ENCODE data around the gene HOXA10. TPM values are rescaled to one million over a fixed set of nuclear protein-coding genes. Genes with fewer than 3 reads are reported as not detected.

The HOXA10 gene
- total RNA-seq, 1 experiment from 2014 or later = not detected

DNA sequence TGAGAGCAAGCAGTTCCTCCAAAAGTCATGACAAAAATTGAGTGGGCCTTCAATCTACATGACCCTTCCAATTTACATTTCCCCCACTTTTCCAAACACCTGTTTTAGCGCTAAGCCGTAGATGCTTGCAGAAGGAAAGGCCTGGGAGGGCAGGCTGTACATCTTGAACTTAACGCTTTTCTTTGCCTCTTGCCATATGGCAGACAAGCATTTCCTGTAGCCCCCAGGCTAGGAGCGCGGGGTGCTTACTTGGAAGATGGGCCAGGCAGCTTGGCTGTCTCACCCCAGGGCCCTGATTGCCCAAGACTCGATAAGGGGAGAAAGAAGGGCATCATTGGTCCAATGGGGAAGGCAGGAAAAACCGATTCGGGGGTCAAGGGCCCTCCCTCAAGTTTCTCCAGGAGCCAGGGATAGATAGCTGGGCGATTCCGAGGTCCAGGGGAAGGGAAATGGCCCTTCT, 1.8 kb downstream of the HOXA10 start:
- Histone ChIP-seq H3K27me3 (ENCODE audit: control insufficient read depth, insufficient read depth, low read length) (peaks cover 100% of the 10 kb centered on the region), H3K36me3 (replicated peaks; ENCODE audit: control insufficient read depth, insufficient read depth, low read length) (no peaks in the 10 kb centered on the region), H3K4me3 (ENCODE audit: insufficient read depth, low read depth, low read length) (no peak overlapping the region)
- no peak for DNase-seq

DNA sequence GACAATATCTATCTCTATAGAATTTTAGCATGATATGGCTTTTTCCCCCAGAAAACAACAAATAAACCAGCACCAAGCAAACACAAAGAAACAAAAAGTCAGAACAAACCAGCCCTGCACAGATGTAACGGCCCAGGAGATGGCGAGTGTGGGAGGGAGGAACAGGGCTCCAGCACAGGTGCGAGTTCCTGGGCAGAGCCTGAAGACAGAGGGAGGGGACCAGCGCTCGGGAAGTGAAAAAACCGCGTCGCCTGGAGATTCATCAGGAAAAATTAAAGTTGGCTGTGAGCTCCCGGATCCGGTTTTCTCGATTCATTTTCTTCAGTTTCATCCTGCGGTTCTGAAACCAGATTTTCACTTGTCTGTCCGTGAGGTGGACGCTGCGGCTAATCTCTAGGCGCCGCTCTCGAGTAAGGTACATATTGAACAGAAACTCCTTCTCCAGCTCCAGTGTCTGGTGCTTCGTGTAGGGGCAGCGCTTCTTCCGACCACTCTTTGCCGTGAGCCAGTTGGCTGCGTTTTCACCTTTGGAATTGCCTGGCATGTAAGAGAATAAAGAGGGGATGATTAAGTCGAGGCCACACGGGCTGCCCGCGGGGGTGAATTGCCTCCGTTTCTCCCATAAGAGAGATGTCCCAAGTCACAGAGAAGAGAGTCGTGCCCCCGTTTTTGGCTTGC, 2.3 kb downstream of the HOXA10 start:
- no peaks in the 10 kb centered on the region for H3K36me3 ChIP-seq (replicated peaks; ENCODE audit: control insufficient read depth, insufficient read depth, low read length)
- H3K4me3 ChIP-seq (ENCODE audit: insufficient read depth, low read depth, low read length) = no peak overlapping the region
- peaks cover 100% of the 10 kb centered on the region for H3K27me3 ChIP-seq (ENCODE audit: control insufficient read depth, insufficient read depth, low read length)
- DNase-seq = no peak

DNA sequence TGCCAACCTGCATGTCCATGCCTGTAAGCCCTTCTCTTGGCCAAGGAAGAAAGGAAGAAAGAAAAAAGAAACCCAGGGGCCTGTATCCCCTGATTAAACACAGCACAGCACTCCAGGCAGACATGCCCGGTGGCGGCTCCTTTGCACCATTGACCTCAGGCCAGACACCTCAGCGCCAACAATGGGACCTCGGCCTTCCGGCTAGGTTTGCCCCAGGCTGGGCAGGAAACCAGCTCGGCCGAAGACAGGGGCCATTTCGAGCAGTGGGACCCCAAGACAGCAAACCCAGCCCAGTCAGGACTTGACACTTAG, 2.8 kb downstream of the HOXA10 start:
- DNase-seq = no peak
- H3K36me3 ChIP-seq (replicated peaks; ENCODE audit: control insufficient read depth, insufficient read depth, low read length) = no peaks in the 10 kb centered on the region
- H3K27me3 ChIP-seq (ENCODE audit: control insufficient read depth, insufficient read depth, low read length) = peaks cover 100% of the 10 kb centered on the region

DNA sequence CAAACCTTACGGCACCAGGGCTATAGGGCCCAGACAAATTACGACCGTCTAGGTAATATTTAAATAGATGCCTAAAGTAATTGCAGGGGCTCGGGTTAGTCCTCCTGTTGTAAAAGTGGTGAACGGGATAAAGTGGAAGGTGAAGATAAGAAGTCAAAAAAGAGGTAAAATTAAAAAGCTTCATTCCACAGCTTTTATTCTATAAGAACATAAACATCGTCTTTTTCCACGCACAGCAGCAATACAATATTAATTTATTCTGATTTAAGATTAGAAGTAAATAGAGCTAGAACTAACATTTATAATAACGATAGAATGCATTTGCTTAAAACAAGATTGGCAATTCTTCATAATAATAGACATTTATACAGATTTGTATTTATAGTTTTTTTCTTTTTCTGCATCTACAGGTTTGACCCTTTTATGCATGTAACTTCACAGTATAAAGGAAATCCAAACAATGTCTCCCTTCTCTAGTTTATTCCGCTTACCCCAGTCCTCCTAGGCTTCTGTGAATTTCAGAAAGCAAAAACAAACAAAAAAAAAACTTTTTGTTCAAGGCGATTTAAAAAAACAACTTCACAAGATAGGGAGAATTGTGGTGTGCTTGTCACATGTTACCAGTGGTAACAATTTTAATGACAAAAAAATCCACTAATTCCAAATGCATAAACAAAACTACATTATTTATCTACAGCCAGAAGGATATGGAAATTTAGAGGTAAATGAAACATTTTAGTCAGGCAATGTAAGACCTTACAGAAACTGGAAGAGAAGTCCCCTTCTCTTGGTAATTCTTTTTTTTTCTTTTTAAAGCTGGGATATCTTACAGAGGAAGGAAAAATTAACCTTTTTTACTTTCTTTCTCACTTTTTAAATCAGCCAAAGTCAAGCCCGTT, 3.4 kb downstream of the HOXA10 start:
- Histone ChIP-seq H3K36me3 (replicated peaks; ENCODE audit: control insufficient read depth, insufficient read depth, low read length) (no peaks in the 10 kb centered on the region), H3K27me3 (ENCODE audit: control insufficient read depth, insufficient read depth, low read length) (peaks cover 100% of the 10 kb centered on the region), H3K4me3 (ENCODE audit: insufficient read depth, low read depth, low read length) (no peak overlapping the region)
- no peak for DNase-seq

More for the DNA sequence above, 2.8 kb downstream of the HOXA10 start:
- no peak overlapping the region for H3K4me3 ChIP-seq (ENCODE audit: insufficient read depth, low read depth, low read length)

DNA sequence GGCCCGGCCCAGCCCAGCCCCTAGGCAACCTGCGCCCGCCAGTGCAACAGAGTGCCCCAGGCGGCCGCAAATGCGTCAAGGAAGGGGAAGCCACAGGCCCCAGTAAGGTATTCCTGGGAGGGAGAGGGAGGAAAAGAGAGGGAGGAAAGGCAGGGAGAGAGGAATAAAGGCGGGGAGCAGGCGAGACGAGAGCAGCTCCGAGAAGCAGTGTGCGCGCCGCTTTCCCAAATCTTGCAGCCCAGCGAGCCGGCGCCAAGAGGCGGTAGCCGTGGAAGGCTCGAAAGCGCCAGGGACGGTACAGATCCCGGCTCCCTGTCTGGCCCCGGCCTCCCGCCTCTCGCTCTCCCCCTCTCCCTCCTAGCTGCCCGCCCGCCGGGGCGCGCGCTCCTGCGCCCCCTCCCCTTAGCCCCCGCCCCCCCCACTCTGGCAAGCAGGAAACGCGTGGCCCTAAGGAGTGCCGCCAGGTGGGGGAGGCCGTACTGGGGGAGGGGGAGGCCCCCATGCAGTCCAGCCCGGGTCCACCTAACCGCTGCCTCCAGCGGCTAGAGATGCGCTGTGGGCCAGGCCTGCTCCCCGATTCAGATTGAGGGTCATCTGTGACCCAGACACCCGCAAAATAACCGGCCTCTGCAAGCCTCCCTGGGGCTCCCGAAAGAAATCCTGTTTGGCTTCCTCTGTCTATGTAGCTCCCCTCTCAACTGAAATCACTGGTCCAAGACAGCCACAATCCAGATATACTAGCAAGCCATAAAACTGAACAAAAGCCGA, 4.3 kb downstream of the HOXA10 start:
- peak; percentile 82 for DNase-seq
- H3K27me3 ChIP-seq (ENCODE audit: control insufficient read depth, insufficient read depth, low read length) = peaks cover 100% of the 10 kb centered on the region
- no peaks in the 10 kb centered on the region for H3K36me3 ChIP-seq (replicated peaks; ENCODE audit: control insufficient read depth, insufficient read depth, low read length)
- H3K4me3 ChIP-seq (ENCODE audit: insufficient read depth, low read depth, low read length) = no peak overlapping the region

DNA sequence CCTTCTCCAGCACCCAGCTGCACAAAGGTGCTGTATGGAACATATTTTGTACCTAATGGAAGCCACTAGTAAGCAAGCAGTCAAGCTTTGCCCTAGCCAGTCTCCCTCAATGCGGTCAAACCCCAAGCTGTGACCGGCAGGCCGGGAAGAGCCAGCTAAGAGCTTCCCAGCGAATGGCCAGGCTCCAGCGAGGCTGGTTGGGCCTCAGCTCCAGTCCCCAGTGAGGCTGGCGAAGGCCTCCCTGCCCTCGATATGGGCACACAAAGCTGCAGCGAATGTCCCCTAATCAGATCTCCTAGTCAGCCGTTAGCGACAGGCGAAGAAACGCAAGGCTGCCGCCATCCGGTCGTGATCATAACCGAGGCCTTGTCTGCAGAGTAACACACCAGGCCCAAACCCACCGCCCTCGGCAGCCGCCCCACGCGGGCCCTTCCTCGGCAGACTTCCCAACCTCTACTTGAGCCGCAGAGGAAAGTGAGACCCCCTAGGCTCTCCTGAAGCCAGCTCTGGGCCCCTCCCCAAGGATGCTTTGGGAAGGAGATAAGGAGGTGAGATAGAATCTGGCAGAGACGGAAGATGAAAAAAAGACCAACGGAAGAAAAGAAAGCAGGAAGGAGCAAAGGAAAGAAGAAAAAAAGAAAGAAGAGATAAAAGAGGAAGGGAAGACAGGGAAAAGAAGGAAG, 5.7 kb downstream of the HOXA10 start:
- Histone ChIP-seq H3K4me3 (ENCODE audit: insufficient read depth, low read depth, low read length) (no peak overlapping the region), H3K27me3 (ENCODE audit: control insufficient read depth, insufficient read depth, low read length) (peaks cover 100% of the 10 kb centered on the region), H3K36me3 (replicated peaks; ENCODE audit: control insufficient read depth, insufficient read depth, low read length) (no peaks in the 10 kb centered on the region)
- no peak for DNase-seq

DNA sequence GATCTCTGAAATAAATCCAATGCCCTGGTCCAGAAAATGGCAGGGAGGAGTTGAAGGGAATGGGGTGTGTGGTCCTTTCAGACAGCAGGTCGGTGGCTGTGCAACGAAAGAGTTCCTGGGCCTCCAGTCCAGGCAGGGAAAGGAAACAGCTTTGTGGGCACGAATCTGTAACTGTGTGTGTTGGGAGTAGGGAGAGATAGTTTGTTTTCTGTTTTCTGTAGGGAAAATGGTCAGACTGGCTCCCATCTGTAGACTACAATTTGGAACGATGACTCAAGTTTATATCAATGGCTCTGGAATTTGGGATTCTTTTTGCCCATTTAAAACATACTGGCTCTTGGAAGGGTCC, 6.2 kb downstream of the HOXA10 start:
- no peak overlapping the region for H3K4me3 ChIP-seq (ENCODE audit: insufficient read depth, low read depth, low read length)
- no peak for DNase-seq

DNA sequence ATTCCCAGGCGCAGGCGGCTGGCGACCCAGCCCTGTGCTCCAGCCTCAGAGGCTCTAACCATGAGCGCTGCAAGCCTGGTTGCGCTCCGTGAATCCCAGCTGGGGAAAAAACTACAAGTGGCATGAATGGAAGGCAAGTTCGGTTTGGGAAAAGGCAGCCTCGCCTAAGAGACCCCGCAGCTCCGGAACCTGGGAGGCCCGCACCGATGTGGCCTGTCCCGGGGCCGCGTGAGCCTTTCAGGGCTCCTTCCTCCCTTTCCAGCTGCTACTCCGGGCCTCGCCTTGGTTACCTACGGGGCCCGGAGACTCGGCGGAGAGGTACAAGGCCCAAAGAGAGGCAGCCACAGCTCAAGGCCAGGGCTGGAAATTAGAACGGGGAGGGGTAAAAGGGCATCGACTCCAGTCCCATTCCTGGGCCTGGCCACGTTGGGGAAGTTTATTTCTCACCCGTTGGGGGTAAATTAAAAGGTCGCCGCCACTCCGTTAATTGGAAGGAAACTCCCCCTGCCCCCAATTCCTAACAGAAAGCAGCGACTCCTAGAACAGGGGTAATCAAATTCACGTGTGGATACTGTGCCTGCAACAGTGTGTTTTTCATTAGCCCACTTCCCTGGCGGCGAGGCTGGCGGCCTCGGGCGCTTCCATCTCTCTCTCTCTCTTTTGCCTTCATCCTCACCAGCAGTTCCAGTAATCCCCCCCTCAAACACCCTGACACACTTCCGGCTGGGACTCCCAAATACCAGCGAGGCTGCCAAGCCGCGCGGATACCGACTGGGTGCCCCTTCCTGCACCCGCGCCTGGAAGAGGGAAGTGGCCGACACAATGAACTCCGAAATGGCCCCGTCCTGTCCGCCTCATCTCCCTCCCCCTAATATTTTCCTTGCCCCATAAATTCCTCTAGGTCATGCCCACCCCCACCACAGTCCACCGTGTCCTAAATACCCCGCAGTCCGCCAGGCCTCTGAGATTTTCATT, 7.3 kb downstream of the HOXA10 start:
- DNase-seq = no peak
- Histone ChIP-seq H3K4me3 (ENCODE audit: insufficient read depth, low read depth, low read length) (no peak overlapping the region), H3K27me3 (ENCODE audit: control insufficient read depth, insufficient read depth, low read length) (peaks cover 100% of the 10 kb centered on the region), H3K36me3 (replicated peaks; ENCODE audit: control insufficient read depth, insufficient read depth, low read length) (no peaks in the 10 kb centered on the region)

More for the DNA sequence above, 6.2 kb downstream of the HOXA10 start:
- peaks cover 100% of the 10 kb centered on the region for H3K27me3 ChIP-seq (ENCODE audit: control insufficient read depth, insufficient read depth, low read length)
- no peaks in the 10 kb centered on the region for H3K36me3 ChIP-seq (replicated peaks; ENCODE audit: control insufficient read depth, insufficient read depth, low read length)

DNA sequence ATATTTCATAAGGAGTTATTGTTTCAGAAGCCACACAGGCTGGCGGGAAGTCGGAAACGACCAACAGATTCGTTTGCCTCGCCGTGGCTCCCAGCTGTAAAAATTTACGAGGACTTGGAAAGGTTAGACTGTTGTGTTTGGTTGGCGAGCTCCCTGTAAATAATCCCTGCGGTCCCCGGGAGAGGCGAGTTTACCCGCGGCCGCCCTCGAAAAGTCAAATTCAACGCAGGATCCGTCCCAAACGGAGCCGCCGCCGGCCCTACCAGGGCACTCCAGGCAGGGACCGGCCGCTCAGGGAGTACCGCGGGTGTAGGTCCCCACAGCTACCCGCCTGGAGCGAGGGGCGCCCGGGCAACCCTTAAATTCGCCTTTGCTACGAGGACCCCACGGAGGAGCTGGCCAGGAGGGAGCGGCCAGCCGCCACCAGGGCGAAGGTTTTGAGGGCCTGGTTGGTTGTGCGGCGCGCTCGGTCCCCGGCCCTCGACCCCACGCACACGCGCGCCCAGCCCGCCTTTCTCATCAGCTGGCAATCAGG, 8.1 kb downstream of the HOXA10 start:
- Histone ChIP-seq H3K27me3 (ENCODE audit: control insufficient read depth, insufficient read depth, low read length) (peaks cover 100% of the 10 kb centered on the region), H3K4me3 (ENCODE audit: insufficient read depth, low read depth, low read length) (no peak overlapping the region), H3K36me3 (replicated peaks; ENCODE audit: control insufficient read depth, insufficient read depth, low read length) (no peaks in the 10 kb centered on the region)
- DNase-seq = no peak

DNA sequence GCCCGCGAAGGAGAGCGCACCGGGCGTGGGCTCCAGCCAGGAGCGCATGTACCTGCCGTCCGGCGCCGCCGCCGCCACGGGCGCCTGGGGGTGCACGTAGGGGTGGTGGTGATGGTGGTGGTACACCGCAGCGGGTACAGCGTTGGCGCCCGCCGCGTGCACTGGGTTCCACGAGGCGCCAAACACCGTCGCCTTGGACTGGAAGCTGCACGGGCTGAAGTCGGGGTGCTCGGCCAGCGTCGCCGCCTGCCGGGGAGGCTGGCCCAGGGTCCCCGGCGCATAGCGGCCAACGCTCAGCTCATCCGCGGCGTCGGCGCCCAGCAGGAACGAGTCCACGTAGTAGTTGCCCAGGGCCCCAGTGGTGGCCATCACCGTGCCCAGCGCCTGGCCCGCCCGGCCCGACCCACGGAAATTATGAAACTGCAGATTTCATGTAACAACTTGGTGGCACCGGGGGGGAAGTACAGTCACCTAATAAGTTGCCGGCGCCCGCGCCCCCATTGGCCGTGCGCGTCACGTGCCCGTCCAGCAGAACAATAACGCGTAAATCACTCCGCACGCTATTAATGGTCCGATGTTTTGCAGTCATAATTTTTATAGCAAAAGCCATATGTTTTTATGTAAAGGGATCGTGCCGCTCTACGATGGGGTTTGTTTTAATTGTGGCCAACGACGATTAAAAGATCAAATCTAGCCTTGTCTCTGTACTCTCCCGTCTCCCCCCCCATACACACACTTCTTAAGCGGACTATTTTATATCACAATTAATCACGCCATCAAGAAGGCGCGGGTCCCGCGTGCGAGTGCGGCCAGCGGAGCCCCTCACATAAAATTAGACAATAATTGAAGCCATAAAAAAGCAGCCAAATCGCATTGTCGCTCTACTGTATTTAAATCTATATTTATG, 8.8 kb downstream of the HOXA10 start, which contains the start of gene HOXA9:
TSS of gene HOXA9 (minus strand) at position 449 of the 907 bp plus-strand sequence. CDS start at position 369, 80 bp downstream.
- H3K27me3 ChIP-seq (ENCODE audit: control insufficient read depth, insufficient read depth, low read length) = peaks cover 100% of the 10 kb centered on the region
- H3K4me3 ChIP-seq (ENCODE audit: insufficient read depth, low read depth, low read length) = no peak within 1 kb of the TSS
- DNase-seq = no peak

DNA sequence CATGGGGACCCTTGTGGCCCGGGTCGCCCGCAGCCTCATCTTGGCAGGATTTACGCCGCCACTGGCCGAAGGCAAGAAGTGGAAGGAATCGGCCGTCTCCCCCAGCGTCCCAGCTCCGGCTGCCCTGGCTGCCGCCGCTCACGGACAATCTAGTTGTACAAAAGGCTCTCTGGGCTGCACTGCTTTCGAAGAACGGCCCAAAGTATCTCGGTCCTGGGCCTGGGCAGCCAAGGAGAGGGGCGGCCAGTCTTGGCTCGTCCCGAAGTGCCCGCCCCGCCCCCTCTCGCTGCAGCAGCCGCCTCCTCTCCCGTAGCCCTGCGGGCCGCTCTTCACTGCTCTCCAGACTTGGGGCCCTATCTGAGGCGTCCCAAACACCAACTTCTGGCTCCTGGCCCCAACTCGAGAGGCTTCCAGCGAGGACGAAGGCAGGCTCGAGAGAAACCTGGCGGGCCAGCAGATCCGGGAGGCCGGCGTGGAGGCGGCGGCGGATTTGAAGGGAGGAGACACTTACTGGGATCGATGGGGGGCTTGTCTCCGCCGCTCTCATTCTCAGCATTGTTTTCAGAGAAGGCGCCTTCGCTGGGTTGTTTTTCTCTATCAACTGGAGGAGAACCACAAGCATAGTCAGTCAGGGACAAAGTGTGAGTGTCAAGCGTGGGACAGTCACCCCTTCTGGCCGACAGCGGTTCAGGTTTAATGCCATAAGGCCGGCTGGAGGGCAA, 9.6 kb downstream of the HOXA10 start:
- H3K4me3 ChIP-seq (ENCODE audit: insufficient read depth, low read depth, low read length) = no peak overlapping the region
- no peaks in the 10 kb centered on the region for H3K36me3 ChIP-seq (replicated peaks; ENCODE audit: control insufficient read depth, insufficient read depth, low read length)
- peak; percentile 85 for DNase-seq
- H3K27me3 ChIP-seq (ENCODE audit: control insufficient read depth, insufficient read depth, low read length) = peaks cover 100% of the 10 kb centered on the region

More for the DNA sequence above, 8.8 kb downstream of the HOXA10 start, which contains the start of gene HOXA9:
- no peaks in the 10 kb centered on the region for H3K36me3 ChIP-seq (replicated peaks; ENCODE audit: control insufficient read depth, insufficient read depth, low read length)

DNA sequence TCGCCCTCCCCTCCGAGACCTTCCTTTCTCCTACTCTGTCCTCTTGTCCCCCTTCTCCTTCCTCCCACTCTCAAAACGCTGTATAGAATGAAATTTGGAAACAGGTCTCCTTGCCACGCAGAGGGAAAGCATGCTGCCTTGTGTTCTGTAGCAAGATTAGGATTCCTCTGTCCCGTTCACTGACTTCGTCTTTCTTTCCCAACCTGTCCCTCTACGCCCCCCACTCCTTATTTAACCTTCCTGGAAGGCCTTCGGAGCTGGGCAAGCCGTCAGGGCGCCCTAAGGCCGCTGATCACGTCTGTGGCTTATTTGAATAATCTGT, 10.1 kb downstream of the HOXA10 start:
- no peak overlapping the region for H3K4me3 ChIP-seq (ENCODE audit: insufficient read depth, low read depth, low read length)
- peaks cover 100% of the 10 kb centered on the region for H3K27me3 ChIP-seq (ENCODE audit: control insufficient read depth, insufficient read depth, low read length)
- no peaks in the 10 kb centered on the region for H3K36me3 ChIP-seq (replicated peaks; ENCODE audit: control insufficient read depth, insufficient read depth, low read length)
- DNase-seq = no peak
